Measurements from ENCODE around the gene ABHD15. TPM values are rescaled to one million over a fixed set of nuclear protein-coding genes. Genes with fewer than 3 reads are reported as not detected.
A peak's percentile ranks its signal among the peaks of the same experiment; 100 is the strongest.

Gene ABHD15
- total RNA-seq, 1 donor from 2014 or later, result 0.78 TPM

DNA sequence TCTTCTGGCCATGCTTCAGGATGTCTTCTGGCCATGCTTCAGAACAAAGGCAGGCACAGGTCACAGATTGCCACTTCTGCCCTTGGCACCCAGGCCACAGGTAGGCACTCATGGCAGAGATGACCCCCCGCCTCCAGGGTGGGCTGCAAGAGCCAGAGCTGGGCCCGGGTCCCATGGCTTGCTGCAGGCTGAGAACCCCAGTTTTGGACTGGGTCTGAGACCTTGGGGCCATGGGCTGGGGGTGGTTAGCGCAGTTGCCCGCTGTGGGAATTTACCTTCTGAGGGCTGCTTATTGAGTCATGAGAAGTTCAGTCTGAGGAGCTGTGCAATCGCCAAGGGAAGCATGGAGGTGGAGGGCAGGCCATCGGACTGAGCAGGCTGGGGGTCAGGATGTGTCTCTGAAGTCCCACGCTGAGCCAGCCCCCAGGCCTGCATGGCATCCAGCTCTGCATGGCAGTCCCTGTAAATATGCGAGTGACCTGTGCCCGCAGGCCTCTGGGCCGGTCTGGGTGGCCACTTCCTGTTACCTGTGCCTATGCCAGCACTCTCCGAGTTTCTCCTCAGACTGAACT, 27.8 kb upstream of the ABHD15 start:
- no peak for DNase-seq

DNA sequence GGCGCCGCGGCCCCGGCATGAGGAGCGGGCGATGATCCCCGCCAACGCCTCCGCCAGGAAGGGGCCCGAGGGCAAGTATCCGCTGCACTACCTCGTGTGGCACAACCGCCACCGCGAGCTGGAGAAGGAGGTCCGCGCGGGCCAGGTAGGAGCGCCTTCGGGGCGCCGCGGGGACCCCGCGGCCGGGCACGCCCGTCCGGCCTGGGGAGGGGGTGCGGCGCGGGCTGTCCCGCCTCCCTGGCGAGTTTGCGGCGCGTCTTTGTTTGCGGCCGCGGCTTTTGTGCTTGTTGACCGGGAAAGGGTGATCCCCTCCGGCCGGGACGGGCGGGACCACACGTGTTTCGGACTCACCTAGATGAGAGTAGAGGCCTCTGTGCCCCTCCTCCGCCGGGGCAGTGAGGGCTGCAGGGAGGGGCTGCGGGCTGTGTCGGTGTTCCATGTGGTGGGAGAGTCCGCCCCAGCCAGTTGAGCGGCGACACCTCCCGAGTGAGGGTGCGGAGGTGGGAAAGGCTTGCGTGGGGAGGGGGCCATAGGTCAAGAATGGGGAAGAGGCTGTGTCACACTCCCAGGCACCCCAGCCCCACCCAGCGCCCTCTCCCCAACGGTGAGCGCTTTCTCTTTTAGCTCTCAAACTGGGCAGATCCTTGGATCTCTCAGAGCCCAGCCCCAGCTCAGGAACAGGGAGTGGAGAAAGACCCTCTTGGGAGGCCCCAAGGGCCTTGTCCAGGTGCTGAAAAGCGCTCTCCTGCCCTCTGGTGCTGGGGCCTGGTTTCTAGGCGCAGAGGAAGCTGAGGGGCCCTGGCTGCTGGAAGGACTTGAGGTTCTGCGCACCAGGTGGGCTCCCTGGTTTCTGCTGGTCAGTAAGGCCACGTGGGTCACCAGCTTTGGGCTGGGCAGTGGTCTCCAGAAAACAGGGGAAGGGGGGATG, 27.0 kb upstream of the ABHD15 start:
- DNase-seq, result no peak

DNA sequence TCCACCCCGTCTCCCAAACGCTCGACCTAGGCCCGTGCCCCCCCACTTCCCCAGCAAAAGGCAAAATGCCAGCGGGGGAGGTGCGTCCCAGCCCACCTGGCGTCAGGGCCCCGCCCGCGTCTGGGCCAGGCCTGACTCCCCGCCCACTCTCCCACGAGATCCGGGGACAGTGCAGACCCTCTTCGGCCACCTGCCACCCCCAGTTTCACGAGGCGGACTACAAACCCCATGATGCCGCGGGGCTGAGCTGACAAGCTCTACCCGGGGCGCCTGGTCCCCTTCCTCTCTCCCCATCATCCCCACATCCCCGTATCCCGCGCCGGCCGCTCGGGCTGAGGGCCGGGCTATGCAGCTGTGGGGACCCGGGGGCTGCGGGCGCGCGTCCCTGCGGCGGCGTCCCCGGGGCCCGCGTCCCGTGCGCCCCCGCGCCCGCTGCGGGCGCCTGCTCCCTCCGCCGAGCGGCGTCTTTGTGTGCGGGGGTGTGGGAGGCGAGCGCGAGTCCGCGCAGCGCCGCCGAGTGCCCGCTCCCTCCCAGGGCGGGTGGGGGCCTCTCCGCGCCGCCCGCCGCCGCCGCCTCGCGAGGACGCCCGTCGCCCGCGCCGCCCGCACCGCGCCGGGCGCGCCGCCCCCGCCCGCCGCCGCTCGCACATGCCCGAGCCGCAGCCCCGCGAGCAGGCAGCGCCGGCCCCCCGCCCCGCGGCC, 26.2 kb upstream of the ABHD15 start, which contains the start of gene ANKRD13B:
Gene ANKRD13B (plus strand): TSS at position 283 of the 702 bp plus-strand sequence. CDS start 490 bp downstream, outside the sequence.
- DNase-seq, result peak; percentile 55

DNA sequence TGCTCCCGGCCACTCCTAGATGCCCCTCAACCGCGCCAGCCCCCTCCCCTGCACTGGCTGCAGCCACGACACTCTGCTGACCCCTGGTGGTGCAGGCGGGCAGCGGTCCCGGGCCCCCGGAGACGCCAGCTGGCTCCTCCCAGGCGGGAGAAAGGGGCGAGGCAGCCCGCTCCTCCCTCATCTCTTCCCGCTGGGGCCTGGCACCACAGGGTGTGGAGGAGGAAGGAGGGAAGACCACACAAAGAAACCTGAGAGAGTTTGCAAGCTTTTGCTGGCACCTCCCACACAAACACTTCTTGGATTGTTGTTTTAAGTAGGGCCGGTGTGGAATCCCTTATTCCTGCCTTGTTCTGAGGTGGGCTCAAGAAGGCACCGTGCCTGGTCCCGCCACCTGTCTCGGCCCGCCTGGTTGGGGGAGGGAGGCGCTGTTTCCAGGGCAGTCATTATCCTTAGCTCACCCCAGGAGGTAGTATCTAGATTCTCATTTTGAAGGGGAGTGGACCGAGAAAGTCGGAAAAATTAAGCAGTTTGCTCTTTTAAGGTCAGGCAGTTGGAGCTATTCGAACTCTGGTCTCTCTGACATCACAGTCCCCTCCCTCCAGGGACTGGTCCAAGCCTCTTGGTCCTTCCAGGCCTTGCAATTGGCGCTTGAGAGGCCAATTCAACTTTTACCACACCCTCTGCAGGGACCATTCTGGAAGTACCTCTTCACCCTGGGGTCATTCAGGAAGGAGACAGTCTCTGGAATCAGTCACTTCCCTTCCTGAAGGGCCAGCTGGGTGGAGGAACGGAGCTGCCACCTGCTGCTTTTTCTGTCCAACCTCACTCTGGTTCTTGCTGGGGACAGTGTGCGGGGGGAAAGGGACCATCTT, 25.1 kb upstream of the ABHD15 start:
- DNase-seq, result peak; percentile 82

DNA sequence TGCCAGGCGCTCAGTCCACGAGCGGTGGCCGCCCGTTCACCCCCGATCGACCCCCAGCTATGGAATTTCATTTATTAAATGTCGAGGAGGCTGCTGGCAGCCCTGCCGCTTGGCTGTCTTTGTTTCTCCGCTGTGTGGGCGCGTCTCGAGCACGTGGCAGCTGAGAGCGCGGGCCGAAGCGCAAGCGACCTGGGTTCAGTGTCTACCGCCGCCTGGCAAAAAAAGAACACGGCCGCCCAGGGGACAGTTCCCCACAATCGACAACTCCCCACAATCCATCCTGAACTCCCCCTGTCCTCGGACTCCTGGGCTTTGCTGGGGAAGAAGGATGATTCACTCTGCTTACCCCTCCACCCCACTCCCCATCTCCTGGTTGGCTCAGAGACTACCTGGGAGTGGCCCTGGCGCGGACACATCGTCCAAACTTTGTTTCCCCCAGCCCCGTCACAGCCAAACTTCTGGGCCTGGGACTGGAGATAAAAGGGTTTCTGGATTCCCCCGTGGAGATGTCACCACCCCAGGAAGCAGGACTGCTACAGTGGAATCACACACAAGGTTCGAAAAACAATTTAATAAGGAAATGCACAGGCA, 24.4 kb upstream of the ABHD15 start:
- DNase-seq, result peak; percentile 59

DNA sequence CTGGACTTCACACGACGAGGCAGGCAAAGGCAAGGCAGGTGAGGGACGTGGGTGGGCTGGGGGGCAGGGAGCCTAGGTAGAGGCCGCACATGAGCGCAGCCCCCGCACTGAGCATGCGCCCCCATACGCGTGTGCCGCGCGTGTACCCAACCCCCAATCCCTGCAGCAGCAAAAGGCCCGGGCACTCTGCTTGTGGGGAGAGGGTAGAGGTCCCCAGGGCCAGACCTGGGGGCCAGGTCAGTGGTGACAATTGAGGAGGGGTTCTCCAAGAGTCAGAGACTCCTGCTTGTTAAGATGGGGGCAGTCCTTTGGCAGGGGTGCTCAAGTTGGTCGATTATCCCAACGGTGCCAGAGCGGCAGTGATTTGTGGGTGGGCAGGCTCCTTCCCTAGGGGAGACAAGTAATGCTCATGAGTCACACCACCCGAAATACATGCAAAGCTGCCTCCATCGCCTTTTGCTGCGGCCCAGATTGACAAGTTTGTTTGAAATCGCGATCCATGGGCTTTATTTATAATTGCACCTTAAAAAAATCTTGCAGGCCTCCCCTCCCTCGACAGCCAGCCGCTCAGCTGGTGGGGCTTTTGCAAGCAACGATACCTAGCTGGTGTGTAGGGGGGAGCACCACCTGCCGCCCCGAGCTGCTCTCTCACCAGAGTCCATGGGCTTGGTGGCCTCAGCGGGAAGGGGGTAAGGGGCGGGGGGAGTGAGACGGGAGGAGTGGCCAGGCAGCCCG, 23.7 kb upstream of the ABHD15 start:
- peak; percentile 57 for DNase-seq

DNA sequence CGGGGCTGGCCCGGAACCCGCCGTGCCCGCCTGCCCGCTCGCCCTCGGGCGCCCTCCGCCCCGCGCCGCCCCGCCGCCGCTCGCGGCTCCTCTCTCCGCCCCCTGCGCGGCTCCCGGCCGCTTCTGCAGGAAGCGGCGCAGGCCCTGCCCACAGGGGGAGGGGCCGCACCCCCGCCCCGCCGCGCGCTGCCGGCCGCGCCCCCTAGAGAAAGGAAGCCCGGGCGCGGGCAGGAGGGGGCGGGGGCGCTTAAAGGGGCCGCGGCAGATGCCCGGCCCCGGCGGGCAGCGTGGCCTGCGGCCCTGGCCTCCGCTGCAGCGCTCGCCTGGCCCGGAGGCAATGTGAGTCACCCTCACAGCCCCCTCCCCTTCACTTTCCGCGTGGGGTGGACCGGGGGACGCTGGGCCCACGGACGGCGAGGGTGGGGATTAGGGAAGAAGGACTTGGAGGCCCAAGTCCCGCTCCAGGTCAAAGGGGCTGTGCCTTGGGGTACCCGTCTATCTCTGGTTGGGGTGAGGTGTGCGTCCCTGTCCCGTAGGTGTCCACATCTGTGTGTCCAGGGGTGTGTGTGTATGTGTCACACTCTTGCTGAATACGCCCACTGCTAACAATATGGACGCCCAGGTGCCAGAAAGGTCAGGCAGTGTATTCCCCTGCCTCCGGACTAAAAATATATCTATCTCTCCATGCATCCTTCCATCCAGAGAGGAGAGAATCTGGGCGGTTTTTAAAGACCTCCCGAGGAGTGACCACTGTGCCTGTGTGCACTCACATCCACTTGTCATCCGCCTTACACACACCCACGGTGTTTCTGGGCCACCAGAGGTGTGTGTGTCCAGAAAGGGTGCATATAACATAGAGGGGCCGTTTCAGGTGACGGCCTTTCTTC, 22.9 kb upstream of the ABHD15 start, which contains the start of gene GIT1:
Gene GIT1 (minus strand): TSS at position 125 of the 887 bp plus-strand sequence. CDS start 270 bp downstream, outside the sequence.
- DNase-seq, result peak; percentile 70

DNA sequence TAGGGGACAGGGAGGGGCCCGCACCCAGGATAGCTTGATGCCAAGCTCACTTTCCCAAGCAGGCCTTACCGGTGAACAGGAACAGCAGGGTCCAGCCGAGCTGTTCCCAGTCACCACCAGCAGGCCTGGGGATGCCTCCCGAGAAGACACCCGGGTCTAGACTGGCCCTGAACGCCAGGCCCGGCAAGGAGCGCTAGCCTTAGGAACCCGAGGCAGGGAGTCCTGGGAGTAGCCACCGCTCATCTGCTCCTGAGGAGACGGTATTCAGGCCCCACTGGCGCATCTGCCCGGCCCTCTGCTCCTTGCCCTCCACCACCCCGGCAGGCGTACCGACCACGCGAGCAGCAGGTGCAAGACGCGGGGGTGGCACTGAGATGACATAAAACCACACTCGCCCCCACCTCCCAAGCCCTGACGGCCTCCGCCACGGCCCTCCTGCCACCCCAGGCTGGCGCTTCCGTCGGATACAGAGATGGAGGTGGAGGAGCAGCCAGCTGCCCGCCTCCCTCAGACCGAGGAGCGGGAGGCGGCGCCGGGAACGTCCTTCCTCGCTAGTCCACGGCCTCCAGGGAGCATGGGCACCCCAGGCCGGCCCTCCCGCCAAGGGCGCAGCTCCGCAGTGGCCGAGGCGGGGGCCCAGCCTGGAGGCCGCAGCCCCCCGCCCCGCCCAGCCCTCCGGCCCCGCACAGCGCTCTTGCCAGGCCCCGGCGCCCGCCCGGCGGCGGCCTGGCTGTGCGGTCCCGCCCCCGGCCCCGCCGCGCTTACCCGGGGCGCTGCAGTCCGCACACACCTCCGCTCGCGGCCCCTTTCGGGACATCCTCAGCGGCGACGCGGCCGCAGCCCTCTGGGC, 21.9 kb upstream of the ABHD15 start:
- no peak for DNase-seq

DNA sequence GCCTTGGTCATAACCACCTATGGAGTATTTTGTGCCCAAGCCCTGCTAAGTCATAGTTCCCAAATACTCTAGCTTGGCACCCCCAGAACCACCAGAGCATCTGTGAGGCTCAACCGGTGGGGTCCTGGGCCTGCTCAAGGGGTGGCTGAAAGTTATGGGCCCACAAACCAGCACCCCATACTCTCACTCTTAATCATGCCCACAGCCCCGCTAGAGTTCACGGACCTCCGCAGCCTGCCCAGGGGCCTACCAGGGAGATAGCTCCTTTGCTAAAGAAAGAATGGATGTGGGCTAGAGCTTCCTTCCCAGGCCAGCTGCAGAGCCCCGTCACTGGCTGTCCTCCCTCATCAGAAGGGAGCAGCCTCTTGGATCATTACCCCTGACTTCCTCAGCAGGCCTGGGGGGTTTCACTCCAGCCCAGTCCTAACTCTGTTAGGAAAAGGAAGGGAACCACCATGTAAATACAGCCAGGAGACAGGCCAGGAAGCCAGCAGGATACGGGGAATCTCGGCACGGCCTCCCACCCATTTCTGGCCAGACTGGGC, 21.3 kb upstream of the ABHD15 start:
- no peak for DNase-seq

DNA sequence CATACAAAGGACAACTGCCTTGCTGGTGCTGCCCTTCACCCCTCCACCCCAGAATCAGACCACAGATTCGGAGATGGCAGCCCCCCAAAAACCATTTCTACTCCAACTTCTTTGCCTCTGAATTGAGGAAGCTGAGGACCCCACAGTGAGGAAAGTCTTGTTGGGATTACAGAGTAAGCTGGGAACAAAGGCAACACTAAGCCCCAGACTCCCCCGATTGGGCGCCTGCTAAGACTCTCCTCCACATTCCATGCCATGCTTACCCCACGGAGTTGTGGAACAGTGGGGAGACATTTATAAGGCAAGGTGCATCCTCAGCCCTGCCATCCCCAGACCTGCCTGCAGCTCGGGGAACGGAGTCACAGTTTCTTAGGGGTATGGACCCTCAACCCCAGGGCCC, 20.8 kb upstream of the ABHD15 start:
- no peak for DNase-seq

DNA sequence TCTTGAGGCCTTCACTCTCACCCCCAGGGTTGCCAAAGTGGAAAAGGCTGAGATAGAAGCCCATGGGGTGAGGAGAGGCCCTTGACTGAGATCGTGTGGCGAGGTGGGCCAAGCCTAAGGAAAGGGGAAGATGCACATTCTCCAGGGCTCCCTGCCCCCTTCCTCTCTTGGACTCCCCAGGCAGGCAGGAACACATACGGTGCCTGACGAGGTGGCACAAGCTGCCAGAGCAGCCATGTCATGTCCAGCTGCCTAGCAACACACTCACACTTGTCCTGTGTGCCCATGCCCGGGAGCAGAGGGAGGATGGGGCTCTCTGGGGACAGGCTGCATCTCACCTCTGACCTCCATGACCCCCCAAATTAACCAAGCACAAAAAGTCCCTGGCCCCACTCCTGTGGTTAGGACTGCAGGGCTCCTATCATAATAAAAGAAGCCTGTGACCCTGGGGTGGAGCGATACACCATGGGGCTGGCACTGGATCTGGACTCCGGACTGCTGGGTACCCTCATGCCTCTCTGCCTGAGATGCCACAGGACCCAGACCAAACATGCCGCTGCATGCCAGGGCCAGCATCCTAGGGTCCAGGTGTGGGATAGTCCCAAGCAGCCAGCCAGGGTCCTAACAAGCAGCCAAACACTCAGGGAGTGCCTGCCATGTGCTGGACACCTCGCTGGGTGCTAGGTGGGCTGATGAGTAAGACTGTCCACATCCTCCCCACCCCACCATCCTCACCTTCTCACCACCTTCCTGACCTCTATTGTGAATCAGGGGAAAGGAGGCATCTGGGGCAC, 20.0 kb upstream of the ABHD15 start:
- no peak for DNase-seq

DNA sequence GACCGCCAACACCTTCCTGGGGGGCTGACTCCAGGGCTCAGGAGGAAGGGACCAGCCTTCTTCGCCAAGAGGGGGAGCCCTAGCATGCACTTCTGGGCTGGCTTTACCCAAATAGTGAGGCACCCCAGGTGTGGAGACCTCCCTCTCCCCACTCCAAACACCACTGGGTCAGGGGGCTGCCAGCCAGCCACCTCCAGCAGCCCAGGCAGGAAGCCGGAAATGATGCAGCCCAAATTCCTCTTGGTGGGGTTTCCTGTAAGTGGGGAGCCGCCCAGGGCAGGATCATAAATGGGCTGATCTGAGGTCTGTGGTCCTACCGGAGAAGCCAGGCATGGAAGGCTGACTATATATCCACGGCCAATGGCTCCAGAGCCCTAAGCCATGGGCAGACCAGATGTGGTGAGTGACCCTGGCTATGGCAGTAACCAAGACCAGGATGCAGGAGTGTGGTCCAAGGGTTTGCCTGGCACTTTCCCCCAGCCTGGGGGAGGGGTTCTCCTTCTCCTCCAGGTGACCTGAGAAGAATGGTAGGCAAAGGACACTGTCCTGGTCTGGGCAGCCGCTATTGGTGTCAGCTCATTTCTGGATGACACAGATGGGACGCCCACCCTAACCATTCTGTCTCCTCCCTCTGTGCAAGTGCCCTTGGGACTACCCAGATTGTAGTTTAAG, 18.4 kb upstream of the ABHD15 start:
- DNase-seq, result no peak

DNA sequence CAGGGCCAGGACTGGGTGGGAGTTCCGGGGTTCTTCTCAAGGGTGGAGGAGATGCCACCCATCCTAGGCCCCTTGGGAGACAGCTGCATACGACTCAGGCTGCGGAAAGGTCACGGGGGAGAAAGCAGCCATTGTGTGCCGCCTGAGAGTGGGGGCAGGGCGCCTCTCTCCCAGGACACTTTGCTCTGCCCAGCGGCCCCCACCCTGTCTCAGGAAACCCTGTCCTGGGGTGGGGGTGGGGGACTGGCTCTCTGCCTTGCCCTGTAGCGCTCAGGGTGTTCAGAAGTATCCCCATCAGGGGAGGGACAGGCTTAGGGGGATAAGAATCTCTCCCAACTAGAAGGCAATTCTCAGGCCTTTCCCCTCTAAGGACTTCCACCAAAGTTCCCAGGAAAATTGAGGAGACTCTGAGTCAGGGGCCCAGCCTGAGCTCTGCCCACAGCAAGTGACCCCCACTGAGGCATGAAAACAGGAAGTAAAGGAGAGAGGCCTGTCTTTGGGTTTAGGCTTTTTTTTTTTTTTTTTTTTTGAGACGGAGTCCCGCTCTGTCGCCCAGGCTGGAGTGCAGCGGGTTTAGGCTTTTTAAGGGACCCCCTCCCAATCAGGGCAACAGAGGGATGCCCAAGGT, 17.7 kb upstream of the ABHD15 start:
- peak; percentile 33 for DNase-seq

DNA sequence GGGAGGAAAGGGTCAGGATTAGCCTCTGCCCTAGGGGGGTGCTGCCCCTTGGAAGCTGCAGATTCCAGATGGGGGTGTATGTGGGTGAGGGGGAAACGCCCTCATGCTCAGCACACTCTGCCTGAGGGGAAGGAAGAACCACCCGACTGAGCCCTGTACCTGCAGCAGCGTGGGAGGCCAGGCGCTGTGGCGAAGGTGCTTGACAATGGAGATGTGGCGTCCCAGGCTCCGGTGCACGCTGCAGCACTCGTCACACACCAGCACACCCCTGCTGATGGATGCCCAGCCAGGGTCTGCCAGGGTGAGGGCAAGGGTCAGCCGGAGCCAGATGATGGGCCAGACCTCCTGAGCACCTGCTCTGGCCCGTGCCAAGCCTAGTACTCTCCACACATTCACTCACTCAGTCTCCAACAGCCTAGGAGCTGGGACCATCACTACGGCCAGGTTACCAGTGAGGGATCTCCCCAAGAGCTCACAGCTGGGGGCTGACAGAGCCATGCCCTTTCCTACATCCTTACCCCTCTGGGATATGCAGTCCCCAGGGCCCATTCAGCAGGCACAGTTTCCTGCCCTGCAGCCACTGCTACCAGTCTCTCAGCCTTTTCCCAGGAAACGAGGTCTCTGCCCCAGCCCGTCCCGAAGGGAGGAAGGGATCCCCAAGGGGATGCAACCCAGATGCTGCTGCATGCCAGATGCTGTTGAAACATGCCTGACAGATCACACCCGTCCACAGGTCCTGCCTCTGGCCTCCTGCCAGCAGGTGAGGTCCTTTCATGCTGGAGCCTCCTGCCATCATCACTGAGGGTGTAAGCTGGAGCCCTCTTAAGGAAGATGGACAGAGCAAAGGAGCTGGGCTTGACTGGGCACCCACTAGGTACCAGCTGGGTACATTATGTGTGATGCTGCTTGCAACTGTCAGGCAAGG, 16.7 kb upstream of the ABHD15 start:
- no peak for DNase-seq

DNA sequence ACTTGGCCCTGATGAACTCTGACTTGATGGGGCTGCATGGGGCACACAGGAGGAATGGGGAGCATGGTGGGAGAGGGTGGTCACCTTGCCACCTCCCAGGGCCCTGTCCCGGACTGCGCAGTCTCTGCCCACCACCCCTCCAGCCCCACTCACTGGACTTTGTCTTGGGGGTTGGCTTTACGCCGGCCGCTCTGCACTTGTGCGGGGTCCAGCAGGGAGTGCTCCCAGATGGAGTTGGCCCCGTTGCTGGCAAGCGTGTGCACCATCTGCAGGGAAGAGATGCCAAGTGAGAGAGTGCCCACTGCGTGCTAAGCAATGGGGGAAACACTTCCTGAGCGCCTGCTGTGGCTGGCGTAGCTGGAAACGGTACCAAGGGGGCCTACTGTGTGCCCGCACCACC, 15.9 kb upstream of the ABHD15 start:
- DNase-seq, result peak; percentile 57

Data from occipital lobe (tissue), 2 donors.